H1 (cell line): ENCODE measurements around the gene MID2. TPM values are rescaled to one million over a fixed set of nuclear protein-coding genes. Genes with fewer than 3 reads are reported as not detected.

Experiments
- CTCF ChIA-PET: fragments of 300-600 bp; sonication (Branson Sonifier 250); formaldehyde crosslinking; loops from one replicate; lab custom pipeline; 2021; ENCODE audit not compliant: partially characterized antibody; lab: Charles Lee
- POLR2A ChIA-PET: fragments of 300-600 bp; sonication (Branson Sonifier 250); formaldehyde crosslinking; loops from one replicate; lab custom pipeline; 2021; ENCODE audit warnings: inconsistent platforms; ENCODE audit not compliant: partially characterized antibody; lab: Charles Lee
- DNase-seq, 2 experiments: peaks; one replicate each; pipeline versions ENCODE4 v3.0.0 to v3.0.0-alpha.2; 2010 to 2022; ENCODE audit warnings: low spot score in 2 of 2, low read depth in 1 of 2, mixed read lengths in 1 of 2
- FAIRE-seq: peaks from 2 replicates; lab custom pipeline; 2011; peaks lifted over from hg19 to GRCh38; lab: Jason Lieb, UNC
- H2AFZ ChIP-seq: 2 replicates; pipeline ENCODE4 v1.8.1; 2012; ENCODE audit warnings: low read length, inconsistent platforms
- H2AK5ac ChIP-seq: 2 replicates; pipeline ENCODE4 v1.6.1; 2013; ENCODE audit warnings: low read depth, low read length
- H2BK120ac ChIP-seq: replicated peaks from 2 replicates; pipeline ENCODE3; 2013; ENCODE audit warnings: low read depth, low read length, inconsistent platforms
- H2BK12ac ChIP-seq: 2 replicates; pipeline ENCODE4 v1.6.1; 2013; ENCODE audit warnings: low read depth, low read length
- H2BK15ac ChIP-seq: 2 replicates; pipeline ENCODE4 v1.6.1; 2013; ENCODE audit warnings: low read length
- H2BK20ac ChIP-seq: 2 replicates; pipeline ENCODE4 v1.6.1; 2013; ENCODE audit warnings: low read length
- H2BK5ac ChIP-seq: 2 replicates; pipeline ENCODE4 v1.6.1; 2013; ENCODE audit warnings: low read depth, low read length
- H3K14ac ChIP-seq: 2 replicates; pipeline ENCODE4 v1.6.1; 2013; ENCODE audit warnings: inconsistent platforms; ENCODE audit not compliant: insufficient read length
- H3K18ac ChIP-seq: 2 replicates; pipeline ENCODE4 v1.6.1; 2013; ENCODE audit warnings: low read length; ENCODE audit errors: extremely low read depth
- H3K23ac ChIP-seq: 2 replicates; pipeline ENCODE4 v1.6.1; 2013; ENCODE audit warnings: inconsistent platforms; ENCODE audit not compliant: insufficient read length
- H3K23me2 ChIP-seq: 2 replicates; pipeline ENCODE4 v1.6.1; 2013; ENCODE audit warnings: low read depth, low read length
- H3K27ac ChIP-seq: 2 replicates; pipeline ENCODE4 v1.6.1; 2011; ENCODE audit warnings: low read depth, low read length, inconsistent platforms
- H3K27me3 ChIP-seq, 4 experiments: replicated peaks in 1 of 4; 1 replicate in 1 of 4; 2 replicates in 3 of 4; pipeline versions ENCODE4 v1.6.1 to v1.8.1; 2011 to 2013; ENCODE audit warnings: low read length in 3 of 4, mild to moderate bottlenecking in 3 of 4, inconsistent platforms in 2 of 4, mixed read lengths in 2 of 4, moderate library complexity in 1 of 4; ENCODE audit not compliant: control insufficient read depth in 3 of 4, insufficient read depth in 3 of 4; ENCODE audit errors: extremely low read depth in 1 of 4
- H3K36me3 ChIP-seq, 4 experiments: 2 replicates each; pipeline versions ENCODE4 v1.6.1 to v1.8.1; 2011 to 2013; ENCODE audit warnings: mild to moderate bottlenecking in 4 of 4, low read length in 3 of 4, moderate library complexity in 2 of 4, control low read depth in 1 of 4, inconsistent platforms in 1 of 4; ENCODE audit not compliant: insufficient read depth in 4 of 4, control insufficient read depth in 2 of 4
- H3K4ac ChIP-seq: replicated peaks from 2 replicates; pipeline ENCODE3; 2013; ENCODE audit warnings: low read length, low read depth, mixed read lengths, inconsistent platforms; ENCODE audit not compliant: insufficient read length
- H3K4me1 ChIP-seq, 4 experiments: replicated peaks in 1 of 4; 1 replicate in 1 of 4; 2 replicates in 3 of 4; pipeline versions ENCODE4 v1.6.1 to v1.8.1; 2011 to 2013; ENCODE audit warnings: low read length in 3 of 4, inconsistent platforms in 2 of 4, mixed read lengths in 1 of 4; ENCODE audit not compliant: insufficient read depth in 4 of 4, control insufficient read depth in 3 of 4
- H3K4me2 ChIP-seq, 2 experiments: 2 replicates each; pipeline versions ENCODE4 v1.6.1 to v1.8.1; 2011 to 2013; ENCODE audit warnings: low read depth in 2 of 2, low read length in 2 of 2, control low read depth in 1 of 2, inconsistent platforms in 1 of 2, mild to moderate bottlenecking in 1 of 2; ENCODE audit not compliant: insufficient read depth in 1 of 2
- H3K4me3 ChIP-seq, 4 experiments: fragments of 200-600, 300-600 bp in 1 of 4; sonication (generic), shearing (Covaris generic), sonication (Bioruptor Twin) in 1 of 4; 2 replicates each; pipeline versions ENCODE4 v1.5.1 to v1.8.1; 2011 to 2016; ENCODE audit warnings: low read length in 4 of 4, low read depth in 3 of 4, control low read depth in 2 of 4, inconsistent platforms in 2 of 4, mild to moderate bottlenecking in 2 of 4, mixed read lengths in 1 of 4, moderate library complexity in 1 of 4; ENCODE audit not compliant: insufficient read depth in 2 of 4; ENCODE audit errors: extremely low read depth in 1 of 4
- H3K56ac ChIP-seq: replicated peaks from 2 replicates; pipeline ENCODE3; 2013; ENCODE audit warnings: low read depth, mild to moderate bottlenecking, mixed read lengths, low read length, inconsistent platforms; ENCODE audit not compliant: insufficient read length
- H3K79me1 ChIP-seq: 2 replicates; pipeline ENCODE4 v1.6.1; 2013; ENCODE audit warnings: low read depth, low read length, control low read depth
- H3K79me2 ChIP-seq, 2 experiments: 2 replicates each; pipeline versions ENCODE4 v1.6.1 to v1.8.1; 2012 to 2013; ENCODE audit warnings: low read length in 2 of 2, mild to moderate bottlenecking in 2 of 2, inconsistent platforms in 1 of 2; ENCODE audit not compliant: insufficient read depth in 2 of 2, control insufficient read depth in 1 of 2
- H3K9ac ChIP-seq, 4 experiments: replicated peaks in 1 of 4; 1 replicate in 1 of 4; 2 replicates in 3 of 4; pipeline versions ENCODE4 v1.6.1 to v1.8.1; 2011 to 2013; ENCODE audit warnings: low read depth in 3 of 4, low read length in 3 of 4, control low read depth in 2 of 4, mild to moderate bottlenecking in 2 of 4, moderate library complexity in 2 of 4, inconsistent platforms in 1 of 4; ENCODE audit errors: extremely low read depth in 1 of 4
- H3K9me3 ChIP-seq, 2 experiments: 2 replicates each; pipeline versions ENCODE4 v1.6.1 to v1.8.1; 2012 to 2013; ENCODE audit warnings: mild to moderate bottlenecking in 2 of 2, moderate library complexity in 2 of 2, control low read depth in 1 of 2, inconsistent platforms in 1 of 2, low read depth in 1 of 2, low read length in 1 of 2, mixed read lengths in 1 of 2; ENCODE audit not compliant: insufficient read depth in 2 of 2
- H4K20me1 ChIP-seq, 2 experiments: replicated peaks in 1 of 2; 2 replicates each; pipeline versions ENCODE3 to v1.8.1; 2011 to 2013; ENCODE audit warnings: inconsistent platforms in 2 of 2, low read length in 2 of 2, mild to moderate bottlenecking in 1 of 2; ENCODE audit not compliant: insufficient read depth in 2 of 2, control insufficient read depth in 1 of 2
- H4K5ac ChIP-seq: 2 replicates; pipeline ENCODE4 v1.6.1; 2013; ENCODE audit warnings: low read length, low read depth, mixed read lengths, inconsistent platforms; ENCODE audit not compliant: insufficient read length
- H4K8ac ChIP-seq: 2 replicates; pipeline ENCODE4 v1.8.0; 2013; ENCODE audit warnings: mild to moderate bottlenecking, moderate library complexity, low read length, inconsistent platforms; ENCODE audit not compliant: insufficient read depth; ENCODE audit errors: extremely low read depth
- H4K91ac ChIP-seq: replicated peaks from 2 replicates; pipeline ENCODE3; 2013; ENCODE audit warnings: low read length, mixed read lengths, inconsistent platforms; ENCODE audit not compliant: insufficient read length
- BACH1 ChIP-seq: IDR thresholded peaks from 2 replicates; pipeline ENCODE4 v1.6.1; 2012; ENCODE audit warnings: low read length, improper control_type of control experiment
- CTBP2 ChIP-seq: IDR thresholded peaks from 2 replicates; pipeline ENCODE4 v1.7.0; 2011; ENCODE audit warnings: borderline replicate concordance, mild to moderate bottlenecking, moderate library complexity, mixed read lengths, low read length; ENCODE audit not compliant: insufficient read depth, insufficient read length
- EZH2 ChIP-seq: fragments of 200-600 bp; sonication (generic); IDR thresholded peaks from 2 replicates; pipeline ENCODE4 v1.7.1; 2012; ENCODE audit warnings: low read depth, mild to moderate bottlenecking, moderate library complexity, low read length, inconsistent platforms; ENCODE audit not compliant: severe bottlenecking
- HDAC6 ChIP-seq: IDR thresholded peaks from one replicate; pipeline ENCODE4 v1.7.1; 2012; ENCODE audit warnings: low read depth, mild to moderate bottlenecking, inconsistent platforms, low read length, moderate library complexity
- JUND ChIP-seq: IDR thresholded peaks from 2 replicates; pipeline ENCODE4 v1.6.1; 2011; ENCODE audit warnings: mild to moderate bottlenecking, improper control_type of control experiment, low read length
- RNF2 ChIP-seq: fragments of 200-900, 300-1000 bp; sonication (generic); IDR thresholded peaks from 2 replicates; pipeline ENCODE4 v1.7.1; 2016; ENCODE audit warnings: borderline replicate concordance, low read depth, mild to moderate bottlenecking, antibody characterized with exemption, low read length; ENCODE audit not compliant: poor library complexity, severe bottlenecking; ENCODE audit errors: missing control alignments
- RXRA ChIP-seq: IDR thresholded peaks from 2 replicates; pipeline ENCODE4 v1.6.1; 2011; ENCODE audit warnings: low read depth, mild to moderate bottlenecking, low read length, moderate library complexity; ENCODE audit not compliant: insufficient read depth
- SP4 ChIP-seq: IDR thresholded peaks from 2 replicates; pipeline ENCODE4 v1.6.1; 2012; ENCODE audit warnings: low read length, inconsistent platforms
- SRF ChIP-seq: IDR thresholded peaks from 2 replicates; pipeline ENCODE4 v1.6.1; 2011; ENCODE audit warnings: mild to moderate bottlenecking, low read depth, low read length, moderate library complexity
- TAF7 ChIP-seq: optimal IDR thresholded peaks from 2 replicates; pipeline ENCODE3; 2011; ENCODE audit warnings: low read depth, mild to moderate bottlenecking, inconsistent platforms, low read length, moderate library complexity, borderline replicate concordance
- WGBS, 2 experiments: shearing (Covaris generic) in 1 of 2; methylation state at CpG; one replicate each; pipeline versions ENCODE4 v1.1.6 to v1.1.7; 2013 to 2015; ENCODE audit warnings: low lambda C conversion rate in 2 of 2, mixed read lengths in 2 of 2, inconsistent platforms in 1 of 2, low coverage in 1 of 2, missing lambda C conversion rate in 1 of 2; ENCODE audit not compliant: insufficient replicate concordance in 2 of 2, insufficient coverage in 1 of 2, insufficient read length in 1 of 2; ENCODE audit errors: extremely low coverage in 1 of 2, missing lambda C conversion rate in 1 of 2; 5-methylcytosine and 5-hydroxymethylcytosine counted together
- polyA plus RNA-seq, 7 experiments: library from polyadenylated mRNA; depleted of rRNA in 3 of 7; stranded (reverse) in 5 of 7; unstranded in 2 of 7; fragments of >200 nt in 5 of 7; fragments of 200-250 nt in 2 of 7; gene quantifications; 1 replicate in 5 of 7; 2 replicates in 1 of 7; 4 replicates in 1 of 7; pipeline versions ENCODE4 v1.2.1 to v1.2.3, GENCODE V29; 2011 to 2013; ENCODE audit warnings: missing spikeins in 2 of 7, mixed read lengths in 2 of 7
- total RNA-seq: library from RNA; stranded (reverse); fragmentation: NEBNext Ultra II Directional; extraction: Animal tissue kit (Norgen Biotek cat#: 25700); gene quantifications from 2 replicates; pipeline ENCODE4 v1.2.1, GENCODE V29; 2021
- TF ChIP-seq, protein P1 (sequence below): IDR thresholded peaks from 2 replicates; pipeline ENCODE4 v1.6.1; 2012; ENCODE audit warnings: inconsistent platforms
- TF ChIP-seq, protein P2 (sequence below): IDR thresholded peaks from 2 replicates; pipeline ENCODE4 v1.6.1; 2012; ENCODE audit warnings: inconsistent platforms

Gene MID2
- total and polyA plus RNA-seq, 2 of the 8 experiments (the other 6 are each of a cell fraction or from before 2014, with no cell fraction given): 0.98 to 1.7 TPM

DNA sequence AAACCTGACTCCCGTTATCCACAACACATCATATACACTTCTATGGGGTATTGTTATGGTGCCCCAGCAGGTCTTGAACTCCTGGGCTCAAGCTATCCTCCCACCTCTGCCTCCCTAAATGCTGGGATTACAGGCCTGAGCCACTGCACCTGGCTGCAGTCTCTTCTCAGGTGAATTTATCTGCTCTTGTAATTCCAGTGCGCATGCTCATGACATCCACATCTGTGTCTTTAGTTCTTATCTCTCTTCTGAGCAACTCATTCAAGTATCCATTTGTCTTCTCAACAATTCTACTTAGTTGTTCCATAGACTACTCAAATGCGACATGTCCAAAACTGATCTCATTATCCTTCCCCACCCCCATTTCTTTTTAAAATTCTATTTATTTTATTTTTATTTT is 20.5 kb upstream of the MID2 start:
- TF ChIP-seq RNF2 (no peak), SRF (no peak), EZH2 (no peak), RXRA (no peak), HDAC6 (no peak), JUND (no peak), CTBP2 (no peak), BACH1 (no peak), SP4 (no peak), TAF7 (no peak)
- TF ChIP-seq, protein P1, sequence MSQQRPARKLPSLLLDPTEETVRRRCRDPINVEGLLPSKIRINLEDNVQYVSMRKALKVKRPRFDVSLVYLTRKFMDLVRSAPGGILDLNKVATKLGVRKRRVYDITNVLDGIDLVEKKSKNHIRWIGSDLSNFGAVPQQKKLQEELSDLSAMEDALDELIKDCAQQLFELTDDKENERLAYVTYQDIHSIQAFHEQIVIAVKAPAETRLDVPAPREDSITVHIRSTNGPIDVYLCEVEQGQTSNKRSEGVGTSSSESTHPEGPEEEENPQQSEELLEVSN: no peak
- TF ChIP-seq, protein P2, sequence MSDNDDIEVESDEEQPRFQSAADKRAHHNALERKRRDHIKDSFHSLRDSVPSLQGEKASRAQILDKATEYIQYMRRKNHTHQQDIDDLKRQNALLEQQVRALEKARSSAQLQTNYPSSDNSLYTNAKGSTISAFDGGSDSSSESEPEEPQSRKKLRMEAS: no peak

More for the DNA sequence above, 20.5 kb upstream of the MID2 start:
- Histone ChIP-seq H3K79me1 (no peaks in the 10 kb centered on the region), H3K4ac (no peak overlapping the region), H2BK12ac (no peak overlapping the region), H2AK5ac (no peak overlapping the region), H4K91ac (no peak overlapping the region), H3K56ac (no peak overlapping the region), H3K4me3 (no peak overlapping the region), H3K36me3 (no peaks in the 10 kb centered on the region), H3K27me3 (no peaks in the 10 kb centered on the region), H4K8ac (no peak overlapping the region), H3K4me2 (no peak overlapping the region), H2BK120ac (no peak overlapping the region), H3K27ac (no peak overlapping the region), H3K23ac (no peak overlapping the region), H4K5ac (no peak overlapping the region), H2AFZ (no peak overlapping the region), H3K4me1 (no peaks in the 10 kb centered on the region), H3K79me2 (no peaks in the 10 kb centered on the region), H2BK20ac (no peak overlapping the region), H4K20me1 (no peaks in the 10 kb centered on the region), H2BK5ac (no peak overlapping the region), H3K18ac (no peak overlapping the region), H3K9ac (no peak overlapping the region), H2BK15ac (no peak overlapping the region), H3K9me3 (no peaks in the 10 kb centered on the region), H3K14ac (no peak overlapping the region), H3K23me2 (no peaks in the 10 kb centered on the region)
- POLR2A ChIA-PET: no interaction called here
- FAIRE-seq: peak; percentile 36
- 87% methylated on average over 3 of the region's 3 CpGs; no CpG with 5 or more reads in 1 of the 2 experiments for WGBS, 2 experiments
- no peak for DNase-seq
- CTCF ChIA-PET: no interaction called here
